DND-41 (cell line): ENCODE results near the gene TSPAN5.

Experiments
- ATAC-seq: fragments of 200-7000 bp; cut with Tn5 transposase; 3 replicates; pipeline ENCODE4 v1.9.1; 2021; ENCODE audit warnings: low read depth; ENCODE audit not compliant: insufficient read depth
- DNase-seq: peaks from one replicate; pipeline ENCODE4 v3.0.0-alpha.2; 2020
- H2AFZ ChIP-seq: 2 replicates; pipeline ENCODE4 v1.6.0; 2012; ENCODE audit warnings: low read depth, low read length
- H3K27ac ChIP-seq: 2 replicates; pipeline ENCODE4 v1.5.1; 2012; ENCODE audit warnings: low read length, inconsistent platforms
- H3K27me3 ChIP-seq: fragments of 200-600 bp; sonication (generic); 2 replicates; pipeline ENCODE4 v1.6.0; 2012; ENCODE audit warnings: low read length, mild to moderate bottlenecking, inconsistent platforms; ENCODE audit not compliant: insufficient read depth, poor library complexity
- H3K36me3 ChIP-seq: 2 replicates; pipeline ENCODE4 v1.5.1; 2012; ENCODE audit warnings: low read length, inconsistent platforms; ENCODE audit not compliant: insufficient read depth
- H3K4me1 ChIP-seq: 2 replicates; pipeline ENCODE4 v1.5.1; 2012; ENCODE audit warnings: mild to moderate bottlenecking, low read length; ENCODE audit not compliant: insufficient read depth
- H3K4me2 ChIP-seq: 2 replicates; pipeline ENCODE4 v1.6.0; 2012; ENCODE audit warnings: mild to moderate bottlenecking, moderate library complexity, low read length, inconsistent platforms; ENCODE audit not compliant: insufficient read depth
- H3K4me3 ChIP-seq, 2 experiments: fragments of 200-600 bp in 1 of 2; shearing (Covaris generic) in 1 of 2; 2 replicates each; pipeline ENCODE4 v1.5.1; 2012 to 2016; ENCODE audit warnings: inconsistent platforms in 2 of 2, low read length in 2 of 2, mild to moderate bottlenecking in 2 of 2, low read depth in 1 of 2, moderate library complexity in 1 of 2
- H3K79me2 ChIP-seq: 2 replicates; pipeline ENCODE4 v1.6.0; 2012; ENCODE audit warnings: low read length, inconsistent platforms; ENCODE audit not compliant: insufficient read depth
- H3K9ac ChIP-seq: 2 replicates; pipeline ENCODE4 v1.6.0; 2012; ENCODE audit warnings: low read depth, mild to moderate bottlenecking, inconsistent platforms, low read length, moderate library complexity
- H3K9me3 ChIP-seq: 2 replicates; pipeline ENCODE4 v1.5.1; 2012; ENCODE audit warnings: low read length, moderate library complexity, mild to moderate bottlenecking, inconsistent platforms; ENCODE audit not compliant: insufficient read depth, severe bottlenecking
- H4K20me1 ChIP-seq: 2 replicates; pipeline ENCODE4 v1.6.0; 2012; ENCODE audit warnings: low read length; ENCODE audit not compliant: insufficient read depth
- CTCF ChIP-seq: IDR thresholded peaks from 2 replicates; pipeline ENCODE4 v1.5.1; 2012; ENCODE audit warnings: borderline replicate concordance, low read length, moderate library complexity, mild to moderate bottlenecking; ENCODE audit not compliant: poor library complexity, severe bottlenecking; ENCODE audit errors: extremely low read depth
- EZH2 ChIP-seq: IDR thresholded peaks from 3 replicates; pipeline ENCODE4 v1.6.1; 2012; ENCODE audit warnings: borderline replicate concordance, low read depth, mild to moderate bottlenecking, moderate library complexity, low read length, inconsistent platforms; ENCODE audit not compliant: severe bottlenecking

The TSPAN5 gene

GRCh38 chr4:98633159-98633558 lies 25.3 kb downstream of the TSPAN5 start:
- H3K27ac ChIP-seq, result no peak overlapping the region
- no peaks in the 10 kb centered on the region for H3K4me1 ChIP-seq
- no peaks in the 10 kb centered on the region for H3K9me3 ChIP-seq
- ATAC-seq (no peak), DNase-seq (no peak)
- no peak overlapping the region for H3K4me2 ChIP-seq
- H3K79me2 ChIP-seq, result no peaks in the 10 kb centered on the region
- no peak for TF ChIP-seq EZH2
- no peaks in the 10 kb centered on the region for H4K20me1 ChIP-seq
- H3K27me3 ChIP-seq, result no peaks in the 10 kb centered on the region
- H2AFZ ChIP-seq, result no peak overlapping the region
- no peak overlapping the region for H3K4me3 ChIP-seq
- H3K36me3 ChIP-seq, result no peaks in the 10 kb centered on the region
- H3K9ac ChIP-seq, result no peak overlapping the region

GRCh38 chr4:98632258-98632657 lies 26.2 kb downstream of the TSPAN5 start:
- H3K4me3 ChIP-seq, result no peak overlapping the region
- DNase-seq, result no peak
- no peaks in the 10 kb centered on the region for H3K9me3 ChIP-seq
- H3K27ac ChIP-seq, result no peak overlapping the region
- H3K4me1 ChIP-seq, result no peaks in the 10 kb centered on the region
- no peaks in the 10 kb centered on the region for H3K36me3 ChIP-seq
- ATAC-seq, result no peak
- no peak overlapping the region for H3K9ac ChIP-seq
- H2AFZ ChIP-seq, result no peak overlapping the region
- H3K79me2 ChIP-seq, result no peaks in the 10 kb centered on the region
- no peak overlapping the region for H3K4me2 ChIP-seq
- H4K20me1 ChIP-seq, result no peaks in the 10 kb centered on the region
- no peaks in the 10 kb centered on the region for H3K27me3 ChIP-seq
- no peak for TF ChIP-seq EZH2
- TF ChIP-seq CTCF, result no peak

GRCh38 chr4:98631506-98631905 lies 26.9 kb downstream of the TSPAN5 start:
- Histone ChIP-seq H4K20me1 (no peaks in the 10 kb centered on the region), H3K9me3 (no peaks in the 10 kb centered on the region), H2AFZ (no peak overlapping the region), H3K27me3 (no peaks in the 10 kb centered on the region), H3K4me2 (no peak overlapping the region), H3K9ac (no peak overlapping the region), H3K79me2 (no peaks in the 10 kb centered on the region), H3K27ac (no peak overlapping the region), H3K4me1 (no peaks in the 10 kb centered on the region), H3K4me3 (no peak overlapping the region), H3K36me3 (no peaks in the 10 kb centered on the region)
- TF ChIP-seq CTCF, result no peak
- TF ChIP-seq EZH2, result no peak
- DNase-seq, result no peak
- ATAC-seq, result no peak

GRCh38 chr4:98630737-98631454 lies 27.5 kb downstream of the TSPAN5 start:
- Histone ChIP-seq H3K9me3 (no peaks in the 10 kb centered on the region), H3K27ac (no peak overlapping the region), H2AFZ (no peak overlapping the region), H3K9ac (no peak overlapping the region), H3K79me2 (no peaks in the 10 kb centered on the region), H3K27me3 (no peaks in the 10 kb centered on the region), H3K4me2 (no peak overlapping the region), H3K4me1 (no peaks in the 10 kb centered on the region), H4K20me1 (no peaks in the 10 kb centered on the region), H3K4me3 (no peak overlapping the region), H3K36me3 (no peaks in the 10 kb centered on the region)
- ATAC-seq (no peak), DNase-seq (no peak)
- TF ChIP-seq CTCF, result no peak
- no peak for TF ChIP-seq EZH2
